A549 (cell line): Measurements from ENCODE around the gene SLC10A1. TPM values are rescaled to one million over a fixed set of nuclear protein-coding genes. Genes with fewer than 3 reads are reported as not detected.
"Not testable (repeated sequence)": the region's sequence is repeated elsewhere in the genome, so short reads cannot be mapped to it uniquely, and the experiment has no call there.

ENCODE experiments used
- ATAC-seq, 2 experiments: fragments of 200-7000 bp in 1 of 2; fragments of >200 bp in 1 of 2; cut with Nextera tagmentation in 1 of 2; cut with Tn5 transposase in 1 of 2; 3 replicates each; pipeline versions ENCODE4 v1.8.0 to v1.9.1; 2018 to 2020; ENCODE audit warnings: mild to moderate bottlenecking in 1 of 2, moderate library complexity in 1 of 2
- CTCF ChIA-PET: fragments of 300-600 bp; sonication (Branson Sonifier 250); formaldehyde crosslinking; extraction: SDS; loops from one replicate; lab custom pipeline; 2021; ENCODE audit warnings: antibody characterized with exemption, inconsistent platforms; lab: Yijun Ruan, JAX
- POLR2A ChIA-PET: fragments of 350-600 bp; formaldehyde crosslinking; extraction: SDS; loops from one replicate; lab custom pipeline; 2021; ENCODE audit warnings: antibody characterized with exemption, inconsistent platforms; lab: Yijun Ruan, JAX
- DNase-seq, 2 experiments: peaks; one replicate each; pipeline versions ENCODE4 v3.0.0 to v3.0.0-alpha.2; 2011 to 2016; ENCODE audit warnings: low read depth in 1 of 2, low spot score in 1 of 2
- FAIRE-seq: peaks from 2 replicates; lab custom pipeline; 2011; peaks lifted over from hg19 to GRCh38; lab: Jason Lieb, UNC
- H3K27ac ChIP-seq, 2 experiments: fragments of >200 bp; sonication (Bioruptor Twin); formaldehyde crosslinking; 3 replicates each; pipeline ENCODE4 v1.5.1; 2016 to 2017
- H3K4me1 ChIP-seq: fragments of >200 bp; sonication (Bioruptor Twin); formaldehyde crosslinking; 3 replicates; pipeline ENCODE4 v1.6.1; 2016
- H3K4me2 ChIP-seq: fragments of >200 bp; sonication (Bioruptor Twin); formaldehyde crosslinking; 3 replicates; pipeline ENCODE4 v1.6.1; 2016
- H3K4me3 ChIP-seq: fragments of >200 bp; sonication (Bioruptor Twin); formaldehyde crosslinking; 3 replicates; pipeline ENCODE4 v1.5.1; 2016
- H3K9me3 ChIP-seq: fragments of >200 bp; sonication (Bioruptor Twin); formaldehyde crosslinking; 3 replicates; pipeline ENCODE4 v1.6.1; 2016
- BCL3 ChIP-seq: fragments of >200 bp; sonication (Bioruptor Twin); formaldehyde crosslinking; IDR thresholded peaks from 3 replicates; pipeline ENCODE4 v1.6.1; 2016
- CEBPB ChIP-seq, 2 experiments: fragments of >200 bp in 1 of 2; sonication (Bioruptor Twin) in 1 of 2; formaldehyde crosslinking in 1 of 2; IDR thresholded peaks; 2 replicates each; pipeline ENCODE4 v1.6.1; 2012 to 2016
- CTCF ChIP-seq: fragments of >200 bp; sonication (Bioruptor Twin); formaldehyde crosslinking; IDR thresholded peaks from 3 replicates; pipeline ENCODE4 v1.5.1; 2016
- EHMT2 ChIP-seq: fragments of 200-600 bp; sonication (generic); IDR thresholded peaks from 2 replicates; pipeline ENCODE4 v1.6.1; 2016; ENCODE audit warnings: antibody characterized with exemption, low read depth, mild to moderate bottlenecking, moderate library complexity
- EP300 ChIP-seq, 2 experiments: fragments of >200 bp; sonication (Bioruptor Twin); formaldehyde crosslinking; IDR thresholded peaks; 2 replicates in 1 of 2; 3 replicates in 1 of 2; pipeline ENCODE4 v1.6.1; 2016 to 2017
- ESRRA ChIP-seq: fragments of 150-350 bp; IDR thresholded peaks from 2 replicates; pipeline ENCODE4 v1.6.1; 2014; ENCODE audit warnings: mild to moderate bottlenecking, low read length, borderline replicate concordance
- FOSL2 ChIP-seq, 2 experiments: fragments of 450-650 bp in 1 of 2; fragments of >200 bp in 1 of 2; sonication (Bioruptor Twin) in 1 of 2; formaldehyde crosslinking; IDR thresholded peaks; 2 replicates each; pipeline versions ENCODE4 v1.5.0 to v1.6.1; 2016 to 2020; ENCODE audit warnings: mild to moderate bottlenecking in 1 of 2, moderate library complexity in 1 of 2
- HES2 ChIP-seq: fragments of >200 bp; sonication (Bioruptor Twin); formaldehyde crosslinking; IDR thresholded peaks from 2 replicates; pipeline ENCODE4 v1.6.1; 2016
- HEYL ChIP-seq: fragments of 250-450 bp; sonication (Bioruptor Pico); IDR thresholded peaks from 2 replicates; pipeline ENCODE4 v1.8.0; 2021; ENCODE audit warnings: mild to moderate bottlenecking, moderate library complexity
- JUN ChIP-seq, 2 experiments: fragments of >200 bp; sonication (Bioruptor Twin); formaldehyde crosslinking; IDR thresholded peaks; 2 replicates in 1 of 2; 3 replicates in 1 of 2; pipeline ENCODE4 v1.6.1; 2016 to 2017
- KDM5A ChIP-seq: fragments of 200-600 bp; sonication (generic); IDR thresholded peaks from 2 replicates; pipeline ENCODE4 v1.6.1; 2016; ENCODE audit warnings: antibody characterized with exemption, mild to moderate bottlenecking
- MAX ChIP-seq: IDR thresholded peaks from 2 replicates; pipeline ENCODE4 v1.6.1; 2012
- NFE2L2 ChIP-seq: fragments of 150-350 bp; conservative IDR thresholded peaks from 2 replicates; pipeline ENCODE4 v1.6.1; 2014; ENCODE audit warnings: low read length
- NPAS2 ChIP-seq: fragments of 250-450 bp; sonication (Bioruptor Pico); IDR thresholded peaks from 2 replicates; pipeline ENCODE4 v1.8.0; 2022; ENCODE audit warnings: mild to moderate bottlenecking, moderate library complexity, borderline replicate concordance
- PBX3 ChIP-seq: IDR thresholded peaks from 2 replicates; pipeline ENCODE4 v1.6.1; 2012
- PHF8 ChIP-seq: fragments of 200-600 bp; sonication (generic); IDR thresholded peaks from 2 replicates; pipeline ENCODE4 v1.6.1; 2016; ENCODE audit warnings: low read depth, mild to moderate bottlenecking, antibody characterized with exemption, moderate library complexity, borderline replicate concordance
- RAD21 ChIP-seq, 2 experiments: fragments of >200 bp in 1 of 2; sonication (Bioruptor Twin) in 1 of 2; formaldehyde crosslinking in 1 of 2; IDR thresholded peaks in 1 of 2; conservative IDR thresholded peaks in 1 of 2; 2 replicates in 1 of 2; 3 replicates in 1 of 2; pipeline ENCODE4 v1.6.1; 2012 to 2018; ENCODE audit warnings: inconsistent platforms in 1 of 2
- RNF2 ChIP-seq: fragments of 200-600 bp; sonication (generic); IDR thresholded peaks from 2 replicates; pipeline ENCODE4 v1.6.1; 2016; ENCODE audit warnings: low read depth, mild to moderate bottlenecking, antibody characterized with exemption, moderate library complexity, borderline replicate concordance
- SMC3 ChIP-seq: fragments of >200 bp; sonication (Bioruptor Twin); formaldehyde crosslinking; IDR thresholded peaks from 3 replicates; pipeline ENCODE4 v1.6.1; 2018; ENCODE audit warnings: inconsistent platforms
- TFCP2L1 ChIP-seq: fragments of 250-450 bp; sonication (Bioruptor Pico); IDR thresholded peaks from 2 replicates; pipeline ENCODE4 v1.5.0; 2021; ENCODE audit warnings: mild to moderate bottlenecking
- USF2 ChIP-seq: fragments of 450-650 bp; IDR thresholded peaks from 2 replicates; pipeline ENCODE4 v1.6.1; 2014; ENCODE audit warnings: antibody characterized with exemption
- ZC3H11A ChIP-seq: fragments of 450-650 bp; IDR thresholded peaks from 2 replicates; pipeline ENCODE4 v1.6.1; 2014; ENCODE audit warnings: antibody characterized with exemption, mild to moderate bottlenecking
- ZSCAN20 ChIP-seq: fragments of 250-450 bp; sonication (Bioruptor Pico); IDR thresholded peaks from 2 replicates; pipeline ENCODE4 v1.8.0; 2022; ENCODE audit warnings: mild to moderate bottlenecking, moderate library complexity
- WGBS: methylation state at CpG from one replicate; pipeline ENCODE4 v1.1.6; 2017; ENCODE audit errors: missing lambda C conversion rate; 5-methylcytosine and 5-hydroxymethylcytosine counted together
- polyA plus RNA-seq, 4 experiments: library from polyadenylated mRNA; depleted of rRNA in 3 of 4; stranded (reverse); fragments of >200 nt; fragmentation: RNase III in 1 of 4; extraction: RNeasy Plus Mini Kit Qiagen cat#74134 plus additional on column Dnase treatment in 1 of 4; gene quantifications; 2 replicates in 3 of 4; 3 replicates in 1 of 4; pipeline ENCODE4 v1.2.3, GENCODE V29; 2011 to 2017

The SLC10A1 gene
- polyA plus RNA-seq, 2 of the 4 experiments (the other 2 are of a cell fraction), result not detected

GRCh38 chr14:69749956-69750355 lies 47.1 kb downstream of the SLC10A1 start:
- Histone ChIP-seq H3K4me2 (peak overlapping the region; percentile 31; the same call in 2 of the 3 replicates), H3K27ac (0 out of 6 replicates have a peak overlapping the region, but pooled peaks of 1 of the 2 experiments have one; percentile 27), H3K9me3 (no peaks in the 10 kb centered on the region; the same call in 2 of the 3 replicates), H3K4me1 (peaks cover 12% of the 10 kb centered on the region), H3K4me3 (no peak overlapping the region)
- POLR2A ChIA-PET, result interaction anchor here (1.3 kb wide), 1 partner anchor 18 kb away, joined by 3 read pairs; the partner anchor contains the start of gene SRSF5
- ATAC-seq, result peak; percentile 24 to 57; a peak in 4 of 6 replicates
- DNase-seq, result no peak
- no peak for FAIRE-seq
- TF ChIP-seq FOSL2 (IDR thresholded peaks at IDR 0.05) (no peak), FOSL2 (CRISPR knock-in tag; IDR thresholded peaks at IDR 0.05) (no peak), RAD21 (conservative IDR thresholded peaks at IDR 0.05 in 1 of 2, IDR thresholded peaks at IDR 0.05 in 1 of 2) (no peak), USF2 (no peak), EP300 (IDR thresholded peaks at IDR 0.05) (no peak), PHF8 (no peak), SMC3 (no peak), NPAS2 (CRISPR knock-in tag) (no peak), JUN (IDR thresholded peaks at IDR 0.05) (no peak), RNF2 (no peak), HEYL (CRISPR knock-in tag) (no peak), ESRRA (no peak), TFCP2L1 (CRISPR knock-in tag) (no peak), PBX3 (no peak), EHMT2 (no peak), CEBPB (IDR thresholded peaks at IDR 0.05) (no peak), BCL3 (no peak), ZC3H11A (no peak), HES2 (no peak), KDM5A (no peak)
- CTCF ChIA-PET, result interaction anchor here (1.2 to 1.6 kb wide), 4 partner anchors 19 to 499 kb away, joined by 3 to 8 read pairs (median 4); no protein-coding TSS in a partner anchor
- 4% methylated on average over 1 of the region's 1 CpG for WGBS

GRCh38 chr14:69741055-69741454 lies 56.0 kb downstream of the SLC10A1 start:
- ChIA-PET POLR2A (no interaction called here), CTCF (interaction anchor here (1.8 to 2.5 kb wide), 3 partner anchors 14 to 15 kb away, joined by 6 to 7 read pairs (median 7); no protein-coding TSS in a partner anchor)
- H3K27ac ChIP-seq, result no peak overlapping the region
- H3K9me3 ChIP-seq, result peaks cover 15% of the 10 kb centered on the region; the same call in 1 of the 3 replicates
- no peak for TF ChIP-seq ZSCAN20 (CRISPR knock-in tag)
- no peak for TF ChIP-seq CTCF
- no peak for TF ChIP-seq MAX
- TF ChIP-seq USF2, result no peak
- no peak for TF ChIP-seq NFE2L2
- no peak for TF ChIP-seq TFCP2L1 (CRISPR knock-in tag)
- FAIRE-seq (no peak), DNase-seq (no peak), ATAC-seq (no peak)
- no peak overlapping the region for H3K4me2 ChIP-seq
- H3K4me3 ChIP-seq, result no peak overlapping the region
- no peaks in the 10 kb centered on the region for H3K4me1 ChIP-seq
- WGBS, result 73% methylated on average over 1 of the region's 1 CpG

GRCh38 chr14:69736405-69736804 lies 60.6 kb downstream of the SLC10A1 start:
- CTCF ChIA-PET, result interaction anchor here (1.1 to 1.4 kb wide), 2 partner anchors 9 to 18 kb away, joined by 3 to 5 read pairs; no protein-coding TSS in a partner anchor
- H3K27ac ChIP-seq, H3K9me3 ChIP-seq, H3K4me3 ChIP-seq, ATAC-seq, H3K4me2 ChIP-seq, POLR2A ChIA-PET, FAIRE-seq, DNase-seq, H3K4me1 ChIP-seq: not testable (repeated sequence)
- WGBS, result 56% methylated on average over 4 of the region's 4 CpGs
